Measurements from ENCODE around the gene GSPT2. TPM values are rescaled to one million over a fixed set of nuclear protein-coding genes. Genes with fewer than 3 reads are reported as not detected.
"Not testable (repeated sequence)": the region's sequence is repeated elsewhere in the genome, so short reads cannot be mapped to it uniquely, and the experiment has no call there.

Gene GSPT2
- total RNA-seq = 1 to 10 TPM; 3.1 to 5.2 (median 4.2) TPM

DNA sequence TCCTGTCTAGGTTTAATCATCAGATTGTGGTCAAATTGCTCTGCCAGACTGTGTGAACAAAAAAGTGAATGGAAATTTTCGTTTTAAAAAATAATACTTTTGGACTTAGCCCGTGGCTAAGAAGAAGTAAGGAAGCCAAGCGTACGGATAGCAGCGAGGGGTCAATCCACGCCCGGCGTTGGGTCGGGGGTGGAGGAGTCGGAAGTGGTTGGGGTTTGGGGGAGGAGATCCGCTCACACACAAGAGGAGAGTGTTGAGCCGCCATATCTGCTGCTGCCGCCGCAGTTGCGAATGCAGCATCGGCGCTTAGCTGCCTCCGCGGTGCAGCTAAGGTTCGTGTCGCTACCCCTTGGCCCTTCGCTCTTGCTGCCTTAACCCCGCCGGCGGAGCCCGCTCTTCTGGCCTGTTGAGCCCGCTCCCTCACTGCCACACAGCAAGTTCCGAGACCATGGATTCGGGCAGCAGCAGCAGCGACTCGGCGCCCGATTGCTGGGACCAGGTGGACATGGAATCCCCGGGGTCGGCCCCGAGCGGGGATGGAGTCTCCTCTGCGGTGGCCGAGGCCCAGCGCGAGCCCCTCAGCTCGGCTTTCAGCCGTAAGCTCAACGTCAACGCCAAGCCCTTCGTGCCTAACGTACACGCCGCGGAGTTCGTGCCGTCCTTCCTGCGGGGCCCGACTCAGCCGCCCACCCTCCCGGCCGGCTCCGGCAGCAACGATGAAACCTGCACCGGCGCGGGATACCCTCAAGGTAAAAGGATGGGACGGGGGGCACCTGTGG, at the start of gene GSPT2:
Gene GSPT2, plus strand, starts transcription at position 264 of the 779 bp plus-strand sequence. Its CDS starts 185 bp downstream, at position 449.
- DNase-seq (ENCODE audit: low spot score) = no peak

DNA sequence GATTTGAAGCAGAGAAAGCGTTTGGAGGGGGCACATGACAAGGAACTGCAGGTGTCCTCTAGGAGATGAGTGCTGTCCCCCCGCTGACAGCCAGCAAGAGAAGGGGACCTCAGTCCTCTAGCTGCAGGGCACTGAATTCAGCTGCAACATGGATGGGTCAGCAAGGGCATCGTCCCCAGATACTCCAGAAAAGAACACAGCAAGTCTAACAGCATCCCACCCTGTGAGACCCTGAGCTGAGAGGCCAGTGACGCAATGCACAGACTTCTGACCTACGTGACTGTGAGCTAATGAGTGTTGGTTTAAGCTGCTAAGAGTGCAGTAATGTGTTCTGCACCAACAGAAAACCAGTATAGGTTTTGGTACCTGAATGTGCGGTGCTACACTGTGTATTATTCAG, 49.0 kb upstream of the GSPT2 start:
- TF ChIP-seq, protein P1, sequence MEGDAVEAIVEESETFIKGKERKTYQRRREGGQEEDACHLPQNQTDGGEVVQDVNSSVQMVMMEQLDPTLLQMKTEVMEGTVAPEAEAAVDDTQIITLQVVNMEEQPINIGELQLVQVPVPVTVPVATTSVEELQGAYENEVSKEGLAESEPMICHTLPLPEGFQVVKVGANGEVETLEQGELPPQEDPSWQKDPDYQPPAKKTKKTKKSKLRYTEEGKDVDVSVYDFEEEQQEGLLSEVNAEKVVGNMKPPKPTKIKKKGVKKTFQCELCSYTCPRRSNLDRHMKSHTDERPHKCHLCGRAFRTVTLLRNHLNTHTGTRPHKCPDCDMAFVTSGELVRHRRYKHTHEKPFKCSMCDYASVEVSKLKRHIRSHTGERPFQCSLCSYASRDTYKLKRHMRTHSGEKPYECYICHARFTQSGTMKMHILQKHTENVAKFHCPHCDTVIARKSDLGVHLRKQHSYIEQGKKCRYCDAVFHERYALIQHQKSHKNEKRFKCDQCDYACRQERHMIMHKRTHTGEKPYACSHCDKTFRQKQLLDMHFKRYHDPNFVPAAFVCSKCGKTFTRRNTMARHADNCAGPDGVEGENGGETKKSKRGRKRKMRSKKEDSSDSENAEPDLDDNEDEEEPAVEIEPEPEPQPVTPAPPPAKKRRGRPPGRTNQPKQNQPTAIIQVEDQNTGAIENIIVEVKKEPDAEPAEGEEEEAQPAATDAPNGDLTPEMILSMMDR (IDR thresholded peaks at IDR 0.05) = no peak
- ATAC-seq (ENCODE audit: low FRiP score) = no peak
- DNase-seq (ENCODE audit: low spot score) = no peak

More for the DNA sequence above, at the start of gene GSPT2:
- peak; percentile 66 for ATAC-seq (ENCODE audit: low FRiP score)
- TF ChIP-seq, protein P1 (IDR thresholded peaks at IDR 0.05) = no peak

DNA sequence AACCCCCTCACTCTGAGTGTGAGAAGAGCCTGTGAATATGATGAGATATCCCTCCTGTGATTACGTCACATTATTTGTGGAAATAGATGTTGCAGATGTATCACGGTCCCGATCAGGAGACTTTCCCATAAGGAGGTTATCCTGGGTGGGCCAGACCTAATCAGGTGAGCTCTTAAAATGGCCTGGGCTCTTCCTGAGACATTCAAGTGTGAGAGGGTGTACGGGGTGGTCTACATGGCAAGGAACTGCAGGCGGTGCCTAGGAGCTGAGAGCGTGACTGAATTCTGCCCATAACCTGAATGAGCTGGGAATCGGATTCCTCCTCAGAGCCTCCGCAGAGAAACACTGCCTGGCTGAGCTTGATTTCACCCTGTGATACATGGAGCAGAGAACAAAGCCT, 45.8 kb upstream of the GSPT2 start:
- no peak for DNase-seq (ENCODE audit: low spot score)
- TF ChIP-seq, protein P1 (IDR thresholded peaks at IDR 0.05) = no peak
- ATAC-seq (ENCODE audit: low FRiP score) = no peak

DNA sequence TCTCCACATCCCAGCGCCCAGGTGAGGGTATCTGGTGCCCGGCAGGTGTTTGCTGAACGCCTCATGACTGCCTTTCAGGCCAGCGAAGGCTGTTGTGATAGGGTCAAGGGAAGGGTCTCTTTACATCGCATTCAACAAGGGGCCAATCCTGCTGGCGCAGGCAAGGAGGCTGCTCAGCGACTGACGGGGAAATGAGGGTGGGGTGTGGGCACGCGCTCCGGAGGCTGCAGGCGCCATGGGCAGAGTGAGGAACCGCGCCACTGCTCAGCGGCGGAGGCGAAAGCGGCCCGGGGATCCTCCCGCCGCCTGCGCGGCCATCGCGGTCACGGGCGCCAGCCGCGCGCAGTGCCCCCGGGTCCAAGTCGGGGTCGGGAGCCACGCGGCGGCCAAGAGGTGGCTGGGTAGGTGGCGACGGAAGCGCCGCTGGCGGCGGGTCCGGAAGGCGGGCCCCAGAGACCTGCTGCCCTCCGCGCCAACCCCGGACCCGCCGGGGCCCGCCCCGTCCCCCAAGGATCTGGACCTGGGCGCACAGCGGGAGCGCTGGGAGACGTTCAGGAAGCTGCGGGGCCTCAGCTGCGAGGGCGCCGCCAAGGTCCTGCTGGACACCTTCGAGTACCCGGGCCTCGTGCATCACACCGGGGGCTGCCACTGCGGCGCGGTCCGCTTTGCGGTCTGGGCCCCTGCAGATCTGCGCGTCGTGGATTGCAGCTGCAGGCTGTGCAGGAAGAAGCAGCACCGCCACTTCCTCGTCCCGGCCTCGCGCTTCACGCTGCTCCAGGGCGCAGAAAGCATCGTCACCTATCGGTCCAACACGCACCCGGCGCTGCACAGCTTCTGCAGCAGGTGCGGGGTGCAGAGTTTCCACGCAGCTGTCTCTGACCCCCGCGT, 32.7 kb upstream of the GSPT2 start, which contains the start of gene CENPVL1:
Gene CENPVL1, plus strand, starts transcription at position 236 of the 888 bp plus-strand sequence. Its CDS starts 0 bp downstream, at position 236.
- not testable (repeated sequence) for DNase-seq (ENCODE audit: low spot score); ATAC-seq (ENCODE audit: low FRiP score)

DNA sequence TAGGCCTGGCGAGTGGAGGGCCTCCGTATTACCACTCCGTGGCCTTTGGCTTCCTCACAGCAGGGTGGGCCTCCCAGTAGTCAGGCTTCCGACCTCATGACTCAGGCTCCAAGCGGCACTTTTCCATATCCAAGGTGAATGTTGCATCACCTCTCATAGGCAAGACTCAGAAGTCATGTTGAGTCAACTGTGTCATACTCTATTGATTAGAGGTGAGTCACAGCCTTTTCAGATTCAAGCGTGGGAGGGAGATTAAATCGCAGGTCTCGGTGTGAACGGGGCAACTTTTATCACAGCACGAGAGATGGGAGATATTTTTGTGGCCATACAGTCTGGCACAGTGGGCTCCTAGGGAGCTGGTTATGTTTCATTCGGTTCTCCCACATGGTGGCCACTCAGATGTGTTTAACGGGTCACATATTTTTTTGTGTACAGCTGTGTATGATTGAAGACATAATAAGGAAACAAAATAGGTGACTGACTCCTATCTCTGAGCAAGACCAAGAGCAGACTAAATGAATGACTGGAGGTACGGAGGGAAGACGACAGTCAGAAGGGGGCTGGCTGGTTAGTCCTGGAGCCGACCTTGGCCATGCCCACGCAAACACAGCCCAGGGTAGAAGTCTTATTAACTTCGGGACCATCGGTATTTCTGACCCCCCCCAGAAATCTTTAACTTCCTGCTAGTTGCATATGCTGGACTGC, 30.1 kb upstream of the GSPT2 start:
- not testable (repeated sequence) for ATAC-seq (ENCODE audit: low FRiP score); DNase-seq (ENCODE audit: low spot score)

DNA sequence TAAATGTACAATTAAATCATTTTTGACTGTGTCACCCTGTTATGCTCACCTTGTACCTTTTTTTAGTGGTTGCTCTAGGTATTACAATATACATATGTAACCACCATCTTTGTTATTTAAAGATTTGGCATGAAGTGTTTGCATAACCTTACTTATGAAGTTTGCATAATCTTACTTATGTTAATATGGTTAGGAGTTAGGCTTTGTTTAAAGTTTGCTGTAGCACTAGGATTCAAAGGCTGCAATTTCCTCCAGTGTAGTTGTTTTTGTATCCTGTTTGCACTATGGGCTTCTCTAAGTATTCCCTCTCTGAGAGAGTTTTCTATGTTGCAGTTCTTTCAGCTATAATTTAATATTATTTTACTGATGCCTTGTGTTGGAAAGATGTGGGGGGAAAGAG, 15.0 kb upstream of the GSPT2 start:
- ATAC-seq (ENCODE audit: low FRiP score) = no peak
- DNase-seq (ENCODE audit: low spot score) = no peak
- TF ChIP-seq, protein P1 (IDR thresholded peaks at IDR 0.05) = no peak

DNA sequence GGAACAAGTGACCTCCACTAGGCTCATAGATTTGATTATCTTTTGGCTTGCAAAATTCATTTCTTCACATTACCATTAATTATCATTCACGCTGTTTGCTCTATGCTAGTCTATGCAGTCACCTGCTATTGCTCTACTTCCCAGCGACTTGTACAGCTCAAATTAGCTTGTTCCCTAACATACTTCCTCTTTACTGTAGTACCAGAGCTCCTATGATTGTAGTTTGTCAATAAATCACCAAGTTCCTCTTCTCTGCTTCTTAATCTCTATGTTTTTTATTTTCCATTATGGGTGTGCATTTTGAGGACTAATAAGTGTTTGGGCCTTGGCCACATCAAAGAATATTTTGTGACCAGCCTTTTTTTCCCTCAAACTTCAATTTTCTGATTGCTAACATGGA, 6.2 kb upstream of the GSPT2 start:
- TF ChIP-seq, protein P1 (IDR thresholded peaks at IDR 0.05) = no peak
- no peak for DNase-seq (ENCODE audit: low spot score)
- no peak for ATAC-seq (ENCODE audit: low FRiP score)
